KMS-11 (cell line): ENCODE results near the gene IQGAP2.

Source experiments
- H2AFZ ChIP-seq: fragments of 200-600 bp; sonication (generic); 2 replicates; pipeline ENCODE4 v1.6.1; 2016; ENCODE audit warnings: antibody characterized with exemption, mixed run types, low read depth
- H3K27ac ChIP-seq: fragments of 200-600 bp; sonication (generic); 2 replicates; pipeline ENCODE4 v1.6.1; 2016; ENCODE audit warnings: mild to moderate bottlenecking, mixed run types
- H3K27me3 ChIP-seq: fragments of 200-600 bp; sonication (generic); 2 replicates; pipeline ENCODE4 v1.6.1; 2017; ENCODE audit warnings: mild to moderate bottlenecking, low read depth, mixed run types, moderate library complexity; ENCODE audit not compliant: insufficient read depth
- H3K36me3 ChIP-seq: fragments of 200-600 bp; sonication (generic); 2 replicates; pipeline ENCODE4 v1.6.1; 2017; ENCODE audit warnings: mild to moderate bottlenecking, mixed run types; ENCODE audit not compliant: insufficient read depth
- H3K4me1 ChIP-seq: fragments of 200-600 bp; sonication (generic); 2 replicates; pipeline ENCODE4 v1.6.1; 2016; ENCODE audit warnings: mild to moderate bottlenecking, low read depth, mixed run types; ENCODE audit not compliant: poor library complexity, severe bottlenecking
- H3K4me2 ChIP-seq: fragments of 200-600 bp; sonication (generic); 2 replicates; pipeline ENCODE4 v1.7.0; 2016; ENCODE audit warnings: mild to moderate bottlenecking, mixed run types
- H3K4me3 ChIP-seq: fragments of 200-600 bp; sonication (generic); IDR thresholded peaks from 2 replicates; pipeline ENCODE4 v1.6.1; 2017; ENCODE audit warnings: low read depth, low read length, mixed read lengths; ENCODE audit not compliant: insufficient read depth
- H3K79me2 ChIP-seq: fragments of 200-600 bp; sonication (generic); 2 replicates; pipeline ENCODE4 v1.6.1; 2016; ENCODE audit warnings: low read depth, mixed run types; ENCODE audit not compliant: insufficient read depth
- H3K9ac ChIP-seq: fragments of 200-600 bp; sonication (generic); 2 replicates; pipeline ENCODE4 v1.6.1; 2016; ENCODE audit warnings: mild to moderate bottlenecking, mixed run types
- H4K20me1 ChIP-seq: fragments of 200-600 bp; sonication (generic); 2 replicates; pipeline ENCODE4 v1.6.1; 2016; ENCODE audit warnings: mild to moderate bottlenecking, mixed run types; ENCODE audit not compliant: insufficient read depth
- TF ChIP-seq, protein P1 (sequence below): fragments of 200-600 bp; sonication (generic); conservative IDR thresholded peaks from 2 replicates; pipeline ENCODE4 v1.6.1; 2017; ENCODE audit warnings: low read depth, mild to moderate bottlenecking, antibody characterized with exemption, low read length, moderate library complexity, mixed read lengths

The IQGAP2 gene

DNA sequence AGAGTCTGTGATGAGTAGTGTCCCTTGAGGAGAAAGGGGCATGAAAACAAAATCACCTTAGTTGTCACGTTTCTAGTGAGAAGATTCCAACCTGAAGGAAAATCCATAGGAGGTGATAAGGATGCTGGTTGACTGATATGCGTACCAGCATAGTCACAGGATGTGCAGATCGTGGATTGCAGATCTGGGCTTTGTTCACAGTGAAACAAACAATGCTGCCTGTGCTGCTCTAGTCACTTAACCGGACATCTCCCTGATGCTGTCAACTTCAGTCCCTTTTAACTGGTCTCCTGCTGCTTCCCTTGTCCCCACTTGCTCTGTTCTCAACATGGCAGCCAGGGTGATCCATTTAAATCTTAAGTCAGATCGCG, 89.7 kb downstream of the IQGAP2 start:
- H3K4me3 ChIP-seq, result no peak overlapping the region
- H3K4me1 ChIP-seq, result no peaks in the 10 kb centered on the region
- peaks cover 77% of the 10 kb centered on the region; the same call in 1 of the 2 replicates for H3K79me2 ChIP-seq
- no peaks in the 10 kb centered on the region for H3K27me3 ChIP-seq
- H3K9ac ChIP-seq, result no peak overlapping the region
- peaks cover 13% of the 10 kb centered on the region for H4K20me1 ChIP-seq
- TF ChIP-seq, protein P1, sequence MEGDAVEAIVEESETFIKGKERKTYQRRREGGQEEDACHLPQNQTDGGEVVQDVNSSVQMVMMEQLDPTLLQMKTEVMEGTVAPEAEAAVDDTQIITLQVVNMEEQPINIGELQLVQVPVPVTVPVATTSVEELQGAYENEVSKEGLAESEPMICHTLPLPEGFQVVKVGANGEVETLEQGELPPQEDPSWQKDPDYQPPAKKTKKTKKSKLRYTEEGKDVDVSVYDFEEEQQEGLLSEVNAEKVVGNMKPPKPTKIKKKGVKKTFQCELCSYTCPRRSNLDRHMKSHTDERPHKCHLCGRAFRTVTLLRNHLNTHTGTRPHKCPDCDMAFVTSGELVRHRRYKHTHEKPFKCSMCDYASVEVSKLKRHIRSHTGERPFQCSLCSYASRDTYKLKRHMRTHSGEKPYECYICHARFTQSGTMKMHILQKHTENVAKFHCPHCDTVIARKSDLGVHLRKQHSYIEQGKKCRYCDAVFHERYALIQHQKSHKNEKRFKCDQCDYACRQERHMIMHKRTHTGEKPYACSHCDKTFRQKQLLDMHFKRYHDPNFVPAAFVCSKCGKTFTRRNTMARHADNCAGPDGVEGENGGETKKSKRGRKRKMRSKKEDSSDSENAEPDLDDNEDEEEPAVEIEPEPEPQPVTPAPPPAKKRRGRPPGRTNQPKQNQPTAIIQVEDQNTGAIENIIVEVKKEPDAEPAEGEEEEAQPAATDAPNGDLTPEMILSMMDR, result no peak
- H3K36me3 ChIP-seq, result no peaks in the 10 kb centered on the region
- no peak overlapping the region for H3K27ac ChIP-seq
- H2AFZ ChIP-seq, result no peak overlapping the region
- H3K4me2 ChIP-seq, result no peak overlapping the region

DNA sequence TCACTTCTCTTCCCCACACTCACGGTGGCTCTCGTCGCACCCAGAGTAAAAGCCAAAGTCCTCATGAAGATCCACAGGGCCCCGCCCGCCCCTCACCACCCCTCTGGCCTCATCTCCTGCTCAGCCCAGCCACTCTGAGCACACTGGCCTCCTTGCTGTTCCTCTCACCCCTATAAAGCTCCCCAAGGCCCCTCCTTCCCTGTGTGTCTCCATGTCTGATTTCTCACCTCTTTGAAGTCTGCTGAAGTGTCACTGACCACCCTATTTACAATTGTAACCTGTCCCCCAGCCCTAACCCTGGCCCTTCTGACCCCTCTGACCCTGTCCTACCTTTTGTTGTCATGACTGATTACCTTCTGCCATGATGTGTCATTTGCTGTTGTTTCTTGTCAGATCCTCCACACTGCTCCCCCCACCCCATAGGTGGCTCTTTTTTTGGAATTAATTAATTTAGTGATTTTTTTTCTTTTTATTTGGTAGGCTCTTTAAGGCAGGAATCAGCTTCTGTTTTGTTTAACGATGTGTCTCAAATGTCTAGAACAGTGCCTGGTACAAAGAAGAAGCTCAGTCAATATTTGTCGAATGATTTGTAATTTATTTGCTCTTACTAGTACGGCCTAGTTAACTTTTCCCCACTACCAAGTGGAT, 90.2 kb downstream of the IQGAP2 start:
- Histone ChIP-seq H3K36me3 (no peaks in the 10 kb centered on the region), H3K79me2 (peaks cover 79% of the 10 kb centered on the region; the same call in 1 of the 2 replicates)

DNA sequence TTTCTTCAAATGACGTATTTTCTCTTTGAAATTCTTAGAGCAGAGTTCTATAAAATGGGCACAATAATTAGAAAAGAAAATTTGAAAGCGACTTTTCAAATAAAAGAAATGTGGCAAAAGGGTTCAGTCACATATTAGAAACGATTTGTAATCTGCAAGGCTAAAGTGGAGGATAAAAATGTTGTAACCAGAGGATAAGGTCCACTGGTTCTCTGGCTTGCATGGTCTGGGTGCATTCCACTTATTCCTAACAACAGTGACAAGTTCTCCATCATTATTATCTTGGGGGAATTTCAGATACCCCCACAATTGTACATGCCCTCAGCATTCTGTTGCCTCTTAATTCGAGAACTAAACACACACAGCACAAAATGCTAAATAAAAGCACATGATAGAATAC, 91.1 kb downstream of the IQGAP2 start:
- Histone ChIP-seq H3K27me3 (no peaks in the 10 kb centered on the region), H2AFZ (no peak overlapping the region), H3K79me2 (peaks cover 86% of the 10 kb centered on the region; the same call in 1 of the 2 replicates), H4K20me1 (peaks cover 14% of the 10 kb centered on the region), H3K4me1 (no peaks in the 10 kb centered on the region), H3K4me3 (no peak overlapping the region), H3K27ac (no peak overlapping the region), H3K36me3 (no peaks in the 10 kb centered on the region), H3K9ac (no peak overlapping the region), H3K4me2 (no peak overlapping the region)
- TF ChIP-seq, protein P1, result no peak

More for the DNA sequence above, 90.2 kb downstream of the IQGAP2 start:
- Histone ChIP-seq H3K27me3 (no peaks in the 10 kb centered on the region), H3K9ac (no peak overlapping the region), H2AFZ (no peak overlapping the region), H4K20me1 (peaks cover 14% of the 10 kb centered on the region), H3K4me3 (no peak overlapping the region), H3K27ac (no peak overlapping the region), H3K4me1 (no peaks in the 10 kb centered on the region), H3K4me2 (no peak overlapping the region)
- TF ChIP-seq, protein P1, result no peak

DNA sequence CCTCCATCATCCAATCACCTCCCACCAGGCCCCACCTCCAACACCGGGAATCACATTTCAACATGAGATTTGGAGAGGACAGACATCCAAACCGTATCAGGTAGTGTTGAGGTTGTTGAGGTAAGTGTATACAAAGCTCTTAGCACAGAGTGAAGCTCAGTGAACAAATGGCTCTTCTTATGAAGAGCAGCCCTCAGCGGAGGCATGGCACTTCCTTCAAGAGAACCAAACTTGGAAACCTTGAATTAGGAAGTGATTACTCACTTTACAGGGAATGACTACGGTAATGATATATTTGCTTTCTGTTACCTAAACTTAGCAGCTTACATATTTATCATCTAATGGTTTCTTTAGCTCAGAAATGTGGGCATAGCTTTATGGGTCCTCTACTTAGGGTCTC, 92.8 kb downstream of the IQGAP2 start:
- H3K79me2 ChIP-seq, result peaks cover 85% of the 10 kb centered on the region; the same call in 1 of the 2 replicates
- H3K4me2 ChIP-seq, result no peak overlapping the region
- no peak overlapping the region for H3K27ac ChIP-seq
- H4K20me1 ChIP-seq, result peaks cover 11% of the 10 kb centered on the region
- TF ChIP-seq, protein P1, result no peak
- no peaks in the 10 kb centered on the region for H3K27me3 ChIP-seq
- no peaks in the 10 kb centered on the region for H3K36me3 ChIP-seq
- H3K4me3 ChIP-seq, result no peak overlapping the region
- no peaks in the 10 kb centered on the region for H3K4me1 ChIP-seq
- H3K9ac ChIP-seq, result no peak overlapping the region
- H2AFZ ChIP-seq, result no peak overlapping the region
